Articular chondrocyte of knee joint (primary cell): ENCODE results near the gene ZCCHC7. TPM values are rescaled to one million over a fixed set of nuclear protein-coding genes. Genes with fewer than 3 reads are reported as not detected.

Experiments
- small RNA-seq: library from RNA; depleted of rRNA; stranded (forward); fragments of <200 nt; gene quantifications from one replicate; pipeline ENCODE3, GENCODE V24; 2012
- total RNA-seq: library from RNA; depleted of rRNA; stranded (reverse); fragments of >200 nt; gene quantifications from 2 replicates; pipeline ENCODE4 v1.2.3, GENCODE V29; 2012

ZCCHC7 gene
- 25.0 and 29.8 TPM in 2 replicates for total RNA-seq

DNA sequence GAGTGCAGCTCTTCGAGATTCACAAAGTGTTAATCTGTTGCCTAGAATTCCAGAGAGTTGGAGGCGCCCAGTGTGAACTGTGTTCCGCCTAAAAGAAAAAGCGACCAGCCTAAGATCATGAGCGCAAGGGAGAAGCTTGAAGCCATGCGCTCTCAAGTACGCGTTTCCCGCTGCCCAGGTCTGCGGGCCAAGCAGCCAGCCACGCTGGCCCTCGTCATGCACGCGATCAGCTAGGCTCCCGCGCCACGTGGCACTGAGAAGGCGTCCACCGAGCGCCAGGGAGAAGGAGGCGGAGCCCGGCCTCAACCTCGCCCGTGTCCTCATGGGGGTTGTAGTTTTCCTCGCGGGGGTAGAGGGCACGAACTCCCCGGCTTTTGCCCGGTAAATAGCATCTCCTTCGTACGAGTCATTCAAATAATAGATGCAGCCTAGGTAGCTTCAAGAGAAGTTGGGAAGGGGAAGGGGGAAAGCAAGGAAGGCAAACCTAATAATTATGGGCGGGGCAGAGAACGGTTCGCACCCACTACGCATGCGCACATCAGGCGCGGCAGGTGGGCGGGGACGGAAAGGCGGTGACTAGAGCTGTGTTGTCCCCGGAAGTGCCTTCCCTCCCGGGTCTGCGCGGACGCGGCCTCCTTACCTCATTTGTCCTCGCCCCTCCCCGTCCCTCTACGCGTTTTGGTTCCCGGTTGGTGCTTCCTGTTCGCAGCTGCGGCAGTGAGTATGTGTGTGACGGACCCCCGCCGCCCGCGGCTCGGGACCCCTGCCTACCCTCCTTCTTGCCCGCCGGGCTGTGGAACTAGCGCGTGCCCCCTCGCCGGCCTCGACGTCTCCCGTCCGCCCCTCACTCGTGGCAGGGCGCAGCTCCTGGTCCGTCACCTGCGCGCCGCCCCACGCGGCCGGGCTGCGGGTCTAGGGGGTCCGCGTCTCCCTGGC is at the start of gene ZCCHC7:
Gene ZCCHC7 (plus strand): TSS at position 668 of the 936 bp plus-strand sequence.

Small RNA genes within 50 kb of the gene (small RNA-seq; reads per million reads assigned to genes)
- gene AL512604.1 (not detected), gene RF00019 (not detected), gene RNU6-677P (not detected)

Other genes with a start within 250 kb of the ZCCHC7 start
- not detected in 2 replicates for gene PAX5, start 86.3 kb upstream of the ZCCHC7 start, total RNA-seq